HG03460 (cell line): ENCODE data around the gene DUS4L.

Experiments used
- ATAC-seq: cut with Tn5 transposase; IDR thresholded peaks from one replicate; pipeline ENCODE4 v1.9.1; 2021; ENCODE audit not compliant: unreplicated experiment

Gene DUS4L

DNA sequence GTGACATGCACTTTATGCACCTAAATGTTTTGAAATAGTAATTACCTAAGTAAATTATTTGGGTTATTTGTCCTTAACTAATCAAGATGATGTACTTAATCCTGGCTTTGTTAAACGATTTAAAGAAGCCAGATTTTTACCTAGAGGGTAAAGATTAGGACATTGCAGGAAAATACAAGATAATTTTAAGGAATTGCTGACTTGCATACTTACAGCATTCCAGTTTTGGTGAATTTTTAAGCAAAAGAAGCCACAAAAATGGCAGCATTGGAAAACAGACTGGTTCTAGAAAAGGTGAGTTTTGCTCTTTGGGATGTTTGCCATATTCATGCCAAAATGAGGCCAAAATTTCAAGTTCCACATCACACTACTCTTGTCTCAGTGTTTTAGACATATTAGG is 49.7 kb downstream of the DUS4L start:
- ATAC-seq, result no peak

DNA sequence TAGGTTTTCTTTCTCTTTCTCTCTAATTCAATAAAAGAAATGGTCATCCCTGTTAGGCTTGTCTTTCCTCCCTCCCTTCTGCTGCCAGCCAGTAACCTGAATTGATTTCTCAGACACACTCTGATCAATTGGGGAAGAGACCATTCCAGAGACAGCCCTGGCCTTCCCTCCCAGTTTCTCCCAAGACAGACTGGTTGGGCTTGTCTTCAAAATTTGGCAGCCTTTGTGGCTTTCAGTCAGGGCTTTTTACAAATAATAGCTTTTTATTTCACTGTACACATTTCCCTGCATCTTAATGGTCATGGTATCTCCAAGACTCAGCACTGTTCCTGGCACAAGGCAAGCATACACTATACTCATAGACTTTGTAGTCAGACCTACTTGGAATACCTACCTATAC is 50.2 kb downstream of the DUS4L start:
- ATAC-seq, result no peak

DNA sequence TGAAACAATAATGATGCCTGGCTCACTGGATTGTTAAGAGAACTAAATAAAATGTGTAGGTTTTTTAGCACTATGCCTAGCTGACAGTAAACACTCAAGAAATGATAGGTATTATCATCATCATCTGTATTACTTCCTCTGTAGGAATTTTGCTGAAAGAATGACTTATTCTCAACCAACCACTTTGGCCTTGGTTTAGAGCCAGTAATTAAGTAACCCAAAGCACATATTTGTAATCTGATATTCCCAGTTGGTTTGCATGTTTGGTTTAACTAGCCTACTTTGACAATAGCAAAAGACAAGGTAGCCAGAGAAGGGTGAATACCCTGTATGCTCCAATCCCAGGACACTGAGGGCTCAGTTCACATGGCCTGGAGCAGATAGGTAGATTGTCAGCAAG is 50.7 kb downstream of the DUS4L start:
- no peak for ATAC-seq

DNA sequence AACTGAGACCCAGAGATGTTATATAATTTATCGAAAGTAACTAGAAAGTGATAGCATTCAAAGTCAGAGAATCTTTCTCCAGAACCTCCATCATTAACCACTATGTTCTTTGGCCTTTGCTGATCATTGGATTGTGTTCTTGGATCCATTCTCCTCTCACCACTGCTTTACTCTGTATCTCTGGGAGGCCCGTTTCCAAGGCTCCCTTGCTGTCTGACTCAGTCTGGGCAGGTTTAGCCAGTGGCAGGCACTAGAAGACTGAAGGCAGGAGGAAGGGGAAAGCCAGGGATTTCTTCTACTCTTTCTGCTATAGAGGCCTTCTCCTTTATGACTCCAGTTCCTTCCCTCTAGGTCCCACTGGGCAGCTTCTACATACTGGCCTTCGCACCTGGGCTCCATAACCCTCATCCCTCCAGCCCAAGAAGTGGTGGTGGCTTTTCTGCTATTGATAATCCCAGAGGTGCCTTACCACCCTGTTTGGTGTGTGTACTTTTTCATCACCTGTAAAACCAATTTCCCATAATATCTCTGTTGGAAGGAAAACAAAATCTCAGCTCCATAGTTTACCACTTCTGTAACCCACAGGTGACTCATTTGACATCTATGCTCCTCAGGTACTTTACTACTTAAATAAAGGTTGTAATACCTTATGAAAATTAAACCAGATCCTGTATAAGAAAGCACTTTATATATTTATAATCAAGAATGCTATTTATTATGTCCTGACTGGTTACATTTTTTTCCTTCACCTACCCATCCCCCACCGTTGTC is 52.3 kb downstream of the DUS4L start:
- no peak for ATAC-seq

DNA sequence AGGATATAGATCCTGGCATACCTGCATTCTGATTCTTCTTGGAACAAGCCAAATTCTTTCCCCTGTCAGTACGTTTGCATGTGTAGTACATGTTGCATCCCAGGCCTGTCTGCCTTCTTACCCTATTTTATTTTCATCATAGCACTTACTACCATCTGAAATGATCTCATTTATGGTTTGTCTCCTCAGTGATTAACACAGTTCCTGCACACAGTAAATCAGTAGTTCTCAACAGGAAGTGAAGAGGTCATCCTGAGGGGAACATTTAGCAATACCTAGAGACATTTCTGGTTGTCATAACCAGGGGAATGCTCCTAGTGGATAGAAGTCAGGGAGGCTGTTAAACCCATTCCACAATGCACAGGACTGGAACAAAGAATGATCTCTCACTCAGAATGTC is 58.7 kb downstream of the DUS4L start:
- no peak for ATAC-seq

DNA sequence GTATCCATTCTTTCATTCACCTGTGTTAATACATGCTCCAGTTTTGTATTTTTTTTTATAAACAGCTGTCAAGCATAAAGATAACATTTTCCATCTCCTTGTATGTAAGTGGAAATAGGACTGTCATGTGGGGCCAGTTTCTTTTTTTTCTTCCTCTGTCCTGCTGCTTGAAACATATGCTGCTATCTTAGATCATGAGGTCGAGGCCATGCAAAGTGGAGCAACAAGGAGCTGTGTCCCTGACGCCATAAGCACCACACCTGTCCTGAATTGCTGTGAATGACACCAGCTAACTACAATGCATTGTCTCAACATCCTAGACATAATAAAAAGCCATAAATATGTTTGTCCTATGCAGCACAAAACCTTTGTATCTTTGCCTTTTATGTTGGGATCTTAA is 59.1 kb downstream of the DUS4L start:
- no peak for ATAC-seq

DNA sequence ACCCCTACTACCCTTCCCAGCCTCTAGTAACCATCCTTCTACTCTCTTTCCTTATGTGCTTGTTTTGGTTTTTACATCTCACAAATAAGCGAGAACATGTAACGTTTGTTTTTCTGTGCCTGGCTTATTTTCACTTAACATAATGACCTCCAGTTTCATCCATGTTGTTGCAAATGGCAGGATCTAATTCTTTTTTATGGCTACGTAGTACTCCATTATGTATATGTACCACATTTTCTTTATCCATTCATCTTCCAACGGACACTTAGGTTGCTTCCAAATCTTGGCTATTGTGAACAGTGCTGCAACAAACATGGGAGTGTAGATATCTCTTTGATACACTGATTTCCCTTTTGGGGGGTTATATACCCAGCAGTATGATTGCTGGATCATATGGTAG is 63.2 kb downstream of the DUS4L start:
- no peak for ATAC-seq
